ENCODE measurements around the gene GLTP.

GRCh38 chr12:109928058-109928656, 47.8 kb upstream of the GLTP start:
- TF ChIP-seq POLR2AphosphoS5 (IDR thresholded peaks at IDR 0.05; ENCODE audit: insufficient read depth in 1 of 2, low read depth in 1 of 2) (no peak), CTCF (IDR thresholded peaks at IDR 0.05) (no peak)
